Adrenal gland (tissue), 12 donors: ENCODE results near the gene SNX24. TPM values are rescaled to one million over a fixed set of nuclear protein-coding genes. Genes with fewer than 3 reads are reported as not detected.

Experiments used
- DNase-seq, 7 donors: peaks; one replicate each; pipeline ENCODE4 v3.0.0-alpha.2; 2019 to 2020
- H3K27ac ChIP-seq, 5 donors: fragments of 200-600 bp; sonication (generic) in 4 of 5; 1 replicate in 3 of 5; 2 replicates in 2 of 5; pipeline versions ENCODE4 v1.5.1 to v1.8.0; 2016 to 2020; ENCODE audit warnings: mild to moderate bottlenecking in 1 of 5
- H3K27me3 ChIP-seq: fragments of 200-600 bp; 2 replicates; pipeline ENCODE4 v1.8.0; 2021
- H3K36me3 ChIP-seq, 2 donors: fragments of 200-600 bp; replicated peaks in 1 of 2; 1 replicate in 1 of 2; 2 replicates in 1 of 2; pipeline versions ENCODE4 v1.5.1 to v1.8.0; 2018 to 2022
- H3K4me1 ChIP-seq, 2 donors: fragments of 200-600 bp; replicated peaks in 1 of 2; 1 replicate in 1 of 2; 2 replicates in 1 of 2; pipeline versions ENCODE4 v1.5.1 to v1.8.0; 2018 to 2021
- H3K4me3 ChIP-seq, 4 donors: fragments of 200-600 bp; sonication (generic) in 3 of 4; one replicate each; pipeline ENCODE4 v1.5.1; 2016 to 2018
- H3K9me3 ChIP-seq, 3 donors: fragments of 200-600 bp; sonication (generic) in 1 of 3; replicated peaks in 1 of 3; 1 replicate in 2 of 3; 2 replicates in 1 of 3; pipeline versions ENCODE4 v1.5.1 to v1.8.0; 2016 to 2021
- POLR2A ChIP-seq, 2 donors: fragments of 450-650 bp; IDR thresholded peaks; one replicate each; pipeline ENCODE4 v1.6.1; 2017; ENCODE audit warnings: antibody characterized with exemption in 2 of 2, mild to moderate bottlenecking in 2 of 2, moderate library complexity in 1 of 2
- WGBS, 4 donors: extraction: QIAGEN DNeasy Blood & Tissue Kit in 2 of 4; methylation state at CpG; one replicate each; pipeline versions ENCODE4 v1.1.5 to v1.1.7; 2013 to 2017; 5-methylcytosine and 5-hydroxymethylcytosine counted together
- intact Hi-C, 2 donors: fragments of 100-400 bp; cut with DNase I; formaldehyde crosslinking; loops; one replicate each; pipeline versions ENCODE4 v1.14.1 to v1.15.0; 2022 to 2023
- polyA plus RNA-seq, 3 donors: library from polyadenylated mRNA; stranded (reverse); fragments of 200-250 nt in 2 of 3; fragments of 350-450 nt in 1 of 3; fragmentation: Illumina TruSeq in 1 of 3; extraction: RNeasy Lipid Tissue Mini Kit (QIAGEN cat#74804) in 1 of 3; gene quantifications; one replicate each; pipeline ENCODE4 v1.2.3, GENCODE V29; 2013 to 2014
- total RNA-seq, 9 donors: library from RNA; depleted of rRNA in 4 of 9; stranded (reverse); fragments of >200 nt in 4 of 9; fragments of 120-200 nt in 1 of 9; fragmentation: NEBNext Ultra II Directional in 1 of 9; extraction: Animal tissue kit (Norgen Biotek cat#: 25700) in 1 of 9; gene quantifications; one replicate each; pipeline versions ENCODE4 v1.1.0 to v1.2.4, GENCODE V29; 2013 to 2023
- TF ChIP-seq, protein P1 (sequence below), 6 experiments: fragments of 450-650 bp in 4 of 6; fragments of 200-600 bp in 2 of 6; sonication (generic) in 1 of 6; IDR thresholded peaks; 1 replicate in 5 of 6; 2 replicates in 1 of 6; pipeline versions ENCODE4 v1.5.1 to v1.8.0; 2016 to 2021; ENCODE audit warnings: antibody characterized with exemption in 6 of 6, mild to moderate bottlenecking in 2 of 6, moderate library complexity in 1 of 6
- donor health status: healthy with polysubstance abuse.
- donor health status: Bipolar disorder and iron deficiency.
- donor health status: DM: yes; HTN: yes; CAD: no.
- donor health status: DM: no; HTN: no; CAD: no.
- donor health status: DM: no; HTN: no; CAD: no.
- donor health status: DM: yes; HTN: yes; CAD: no.

Gene SNX24
- total and polyA plus RNA-seq, 12 donors = 5.0 to 28.2 (median 13.9) TPM

DNA sequence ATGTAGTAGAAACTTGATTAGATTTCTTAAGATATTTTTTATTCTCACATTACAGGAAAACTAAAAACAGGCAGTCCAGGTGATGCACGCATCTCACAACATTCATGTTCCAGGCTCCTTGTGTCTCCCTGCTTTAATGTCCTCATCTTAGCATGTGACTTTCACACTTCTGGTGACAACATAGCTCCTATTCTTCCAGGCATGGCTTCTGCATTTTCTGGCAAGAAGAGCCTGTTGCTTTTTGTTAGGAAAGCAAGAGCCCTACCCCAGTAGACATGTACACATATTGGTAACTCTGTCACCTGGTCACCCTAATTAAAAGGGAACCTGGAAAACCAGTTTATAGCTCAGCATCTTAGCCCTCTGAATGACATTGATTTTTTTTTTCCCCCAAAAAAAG, 98.6 kb downstream of the SNX24 start:
- DNase-seq = no peak
- Histone ChIP-seq H3K9me3 (no peaks in the 10 kb centered on the region), H3K4me1 (no peaks in the 10 kb centered on the region), H3K36me3 (no peaks in the 10 kb centered on the region), H3K27ac (no peak overlapping the region), H3K27me3 (no peaks in the 10 kb centered on the region), H3K4me3 (no peak overlapping the region)
- 95 to 100% (median 99%) methylated on average over 1 of the region's 1 CpG for WGBS, 4 donors
- TF ChIP-seq, protein P1, sequence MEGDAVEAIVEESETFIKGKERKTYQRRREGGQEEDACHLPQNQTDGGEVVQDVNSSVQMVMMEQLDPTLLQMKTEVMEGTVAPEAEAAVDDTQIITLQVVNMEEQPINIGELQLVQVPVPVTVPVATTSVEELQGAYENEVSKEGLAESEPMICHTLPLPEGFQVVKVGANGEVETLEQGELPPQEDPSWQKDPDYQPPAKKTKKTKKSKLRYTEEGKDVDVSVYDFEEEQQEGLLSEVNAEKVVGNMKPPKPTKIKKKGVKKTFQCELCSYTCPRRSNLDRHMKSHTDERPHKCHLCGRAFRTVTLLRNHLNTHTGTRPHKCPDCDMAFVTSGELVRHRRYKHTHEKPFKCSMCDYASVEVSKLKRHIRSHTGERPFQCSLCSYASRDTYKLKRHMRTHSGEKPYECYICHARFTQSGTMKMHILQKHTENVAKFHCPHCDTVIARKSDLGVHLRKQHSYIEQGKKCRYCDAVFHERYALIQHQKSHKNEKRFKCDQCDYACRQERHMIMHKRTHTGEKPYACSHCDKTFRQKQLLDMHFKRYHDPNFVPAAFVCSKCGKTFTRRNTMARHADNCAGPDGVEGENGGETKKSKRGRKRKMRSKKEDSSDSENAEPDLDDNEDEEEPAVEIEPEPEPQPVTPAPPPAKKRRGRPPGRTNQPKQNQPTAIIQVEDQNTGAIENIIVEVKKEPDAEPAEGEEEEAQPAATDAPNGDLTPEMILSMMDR (IDR thresholded peaks at IDR 0.05) = no peak
- TF ChIP-seq POLR2A (IDR thresholded peaks at IDR 0.05) = no peak
- intact Hi-C loops = no loop called here

DNA sequence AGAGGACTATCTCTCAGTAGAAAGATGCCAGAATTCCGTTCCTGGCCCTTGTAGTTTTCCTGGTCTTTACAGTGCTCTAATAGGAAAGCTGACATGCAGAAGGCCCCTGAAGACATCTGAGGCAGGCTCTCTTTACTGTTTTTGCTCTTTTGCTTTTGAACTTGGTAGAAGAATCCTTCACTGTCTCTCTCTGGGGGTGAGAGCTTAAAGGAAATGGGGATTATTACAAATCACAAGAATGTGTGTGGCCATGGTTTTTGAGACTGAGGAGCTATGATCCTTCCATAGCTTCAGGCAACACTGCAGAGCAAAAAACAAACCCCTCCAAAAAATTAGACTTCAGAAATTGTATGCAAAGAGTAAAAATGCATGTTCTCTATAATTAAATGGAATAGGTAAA, 102.0 kb downstream of the SNX24 start:
- Histone ChIP-seq H3K9me3 (no peaks in the 10 kb centered on the region), H3K4me3 (no peak overlapping the region), H3K27ac (no peak overlapping the region), H3K36me3 (no peaks in the 10 kb centered on the region), H3K4me1 (no peaks in the 10 kb centered on the region), H3K27me3 (no peaks in the 10 kb centered on the region)
- TF ChIP-seq, protein P1 (IDR thresholded peaks at IDR 0.05) = no peak
- no peak for TF ChIP-seq POLR2A (IDR thresholded peaks at IDR 0.05)
- DNase-seq = no peak
- 88 to 100% (median 94%) methylated on average over 1 of the region's 1 CpG for WGBS, 4 donors
- intact Hi-C loops = no loop called here

DNA sequence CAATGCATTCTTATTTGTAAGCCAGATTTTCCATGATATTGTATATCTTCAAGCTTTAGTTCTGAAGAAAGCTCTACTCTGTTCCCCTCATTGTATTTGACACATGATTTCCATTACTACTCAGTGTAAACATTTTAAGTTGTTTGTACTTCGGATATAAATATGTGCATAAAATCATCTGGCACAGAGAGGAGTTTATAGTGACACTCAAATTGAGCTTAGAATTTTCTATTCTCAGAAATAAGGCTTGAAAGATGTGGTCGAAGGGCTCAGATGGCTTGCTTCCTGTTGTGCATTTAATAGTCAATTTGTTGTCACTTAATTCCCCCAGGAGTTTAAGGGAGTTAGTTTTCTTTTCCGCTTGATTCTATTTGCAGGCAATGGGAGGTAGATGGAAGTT, 102.4 kb downstream of the SNX24 start:
- Histone ChIP-seq H3K27me3 (no peaks in the 10 kb centered on the region), H3K36me3 (no peaks in the 10 kb centered on the region), H3K4me1 (no peaks in the 10 kb centered on the region), H3K27ac (no peak overlapping the region), H3K9me3 (no peaks in the 10 kb centered on the region), H3K4me3 (no peak overlapping the region)
- no peak for DNase-seq
- TF ChIP-seq POLR2A (IDR thresholded peaks at IDR 0.05) = no peak
- TF ChIP-seq, protein P1 (IDR thresholded peaks at IDR 0.05) = no peak
- intact Hi-C loops = no loop called here
- 56 to 89% (median 69%) methylated on average over 3 of the region's 3 CpGs for WGBS, 4 donors

- no peak overlapping the region for H3K27ac ChIP-seq
- H3K9me3 ChIP-seq = no peaks in the 10 kb centered on the region
- H3K4me3 ChIP-seq = no peak overlapping the region
- H3K27me3 ChIP-seq = no peaks in the 10 kb centered on the region
- no peak for TF ChIP-seq POLR2A (IDR thresholded peaks at IDR 0.05)
- TF ChIP-seq, protein P1 (IDR thresholded peaks at IDR 0.05) = no peak
- DNase-seq = no peak
- H3K36me3 ChIP-seq = no peaks in the 10 kb centered on the region
- H3K4me1 ChIP-seq = no peaks in the 10 kb centered on the region
- intact Hi-C loops = no loop called here
- WGBS, 4 donors = 91 to 100% (median 94%) methylated on average over 2 of the region's 2 CpGs
These were observed 102.9 kb downstream of the SNX24 start for GRCh38 chr5:122948319-122948718.
